ENCODE data around the gene HIC1.
A peak's percentile ranks its signal among the peaks of the same experiment; 100 is the strongest.

DNA sequence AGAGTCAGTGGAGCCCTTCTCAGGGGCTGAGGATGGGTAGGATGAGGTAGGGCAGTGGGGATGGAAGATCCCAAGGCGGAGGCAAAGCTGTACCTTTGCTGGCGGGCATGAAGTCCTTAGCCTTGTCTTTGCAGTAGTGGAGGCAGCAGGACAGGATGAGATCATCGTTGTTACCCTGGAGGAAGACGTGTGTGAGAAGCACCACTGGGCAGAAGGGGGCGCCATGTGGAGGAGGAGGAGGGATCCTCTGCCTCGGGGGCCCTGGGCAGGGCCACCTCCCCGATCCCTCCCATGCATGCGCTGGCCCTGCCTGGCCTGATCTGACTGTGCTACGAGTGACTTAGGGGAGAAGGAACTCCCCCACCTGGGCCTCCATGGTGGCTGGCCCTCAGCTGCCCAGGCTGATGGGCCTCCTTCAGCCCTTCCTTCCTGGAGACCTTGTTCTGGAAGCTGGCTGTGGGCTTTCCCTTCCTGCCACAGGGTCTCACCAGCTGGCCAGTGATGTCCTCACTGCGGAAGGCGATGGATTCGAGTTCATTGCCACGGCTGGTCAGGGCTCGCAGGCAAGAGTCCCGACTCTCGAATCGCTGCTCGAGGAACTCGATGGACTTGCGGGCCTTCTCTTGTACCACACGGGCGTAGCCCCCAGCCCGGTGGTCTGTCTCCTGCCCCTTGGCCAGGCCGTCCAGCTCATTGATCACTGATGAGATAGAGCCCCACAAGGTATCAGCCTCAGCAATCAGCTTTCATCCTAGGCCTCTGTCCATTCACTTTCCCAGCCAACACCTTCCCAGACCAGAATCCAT lies 10.3 kb downstream of the HIC1 start:
- no peak for TF ChIP-seq POLR2A (IDR thresholded peaks at IDR 0.05)
- TF ChIP-seq, protein P1, sequence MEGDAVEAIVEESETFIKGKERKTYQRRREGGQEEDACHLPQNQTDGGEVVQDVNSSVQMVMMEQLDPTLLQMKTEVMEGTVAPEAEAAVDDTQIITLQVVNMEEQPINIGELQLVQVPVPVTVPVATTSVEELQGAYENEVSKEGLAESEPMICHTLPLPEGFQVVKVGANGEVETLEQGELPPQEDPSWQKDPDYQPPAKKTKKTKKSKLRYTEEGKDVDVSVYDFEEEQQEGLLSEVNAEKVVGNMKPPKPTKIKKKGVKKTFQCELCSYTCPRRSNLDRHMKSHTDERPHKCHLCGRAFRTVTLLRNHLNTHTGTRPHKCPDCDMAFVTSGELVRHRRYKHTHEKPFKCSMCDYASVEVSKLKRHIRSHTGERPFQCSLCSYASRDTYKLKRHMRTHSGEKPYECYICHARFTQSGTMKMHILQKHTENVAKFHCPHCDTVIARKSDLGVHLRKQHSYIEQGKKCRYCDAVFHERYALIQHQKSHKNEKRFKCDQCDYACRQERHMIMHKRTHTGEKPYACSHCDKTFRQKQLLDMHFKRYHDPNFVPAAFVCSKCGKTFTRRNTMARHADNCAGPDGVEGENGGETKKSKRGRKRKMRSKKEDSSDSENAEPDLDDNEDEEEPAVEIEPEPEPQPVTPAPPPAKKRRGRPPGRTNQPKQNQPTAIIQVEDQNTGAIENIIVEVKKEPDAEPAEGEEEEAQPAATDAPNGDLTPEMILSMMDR (IDR thresholded peaks at IDR 0.05) = peak in 1 of 3 experiments; percentile 13
